Glutamatergic neuron (in vitro differentiated cells): ENCODE results near the gene TEX19. TPM values are rescaled to one million over a fixed set of nuclear protein-coding genes. Genes with fewer than 3 reads are reported as not detected.

Source experiments
- DNase-seq: peaks from one replicate; pipeline ENCODE4 v3.0.0; 2022
- H3K27ac Mint-ChIP-seq: one replicate; pipeline ENCODE4 v1.8.0; 2020; ENCODE audit warnings: mild to moderate bottlenecking, mixed read lengths, inconsistent platforms; ENCODE audit not compliant: unreplicated experiment
- H3K27me3 Mint-ChIP-seq: one replicate; pipeline ENCODE4 v1.8.0; 2020; ENCODE audit warnings: mild to moderate bottlenecking, moderate library complexity, mixed read lengths, inconsistent platforms; ENCODE audit not compliant: unreplicated experiment
- H3K36me3 Mint-ChIP-seq: one replicate; pipeline ENCODE4 v1.8.0; 2020; ENCODE audit warnings: mild to moderate bottlenecking, mixed read lengths, inconsistent platforms; ENCODE audit not compliant: unreplicated experiment
- H3K4me1 Mint-ChIP-seq: one replicate; pipeline ENCODE4 v1.8.0; 2020; ENCODE audit warnings: mild to moderate bottlenecking, low read depth, mixed read lengths, inconsistent platforms; ENCODE audit not compliant: unreplicated experiment
- H3K4me3 Mint-ChIP-seq: one replicate; pipeline ENCODE4 v1.8.0; 2020; ENCODE audit warnings: mild to moderate bottlenecking, mixed read lengths, inconsistent platforms; ENCODE audit not compliant: unreplicated experiment
- H3K9me3 Mint-ChIP-seq: one replicate; pipeline ENCODE4 v1.8.0; 2020; ENCODE audit warnings: mild to moderate bottlenecking, moderate library complexity, mixed read lengths, inconsistent platforms; ENCODE audit not compliant: unreplicated experiment
- total RNA-seq: library from RNA; stranded (reverse); fragmentation: NEBNext Ultra II Directional; extraction: Animal tissue kit (Norgen Biotek cat#: 25700); gene quantifications from one replicate; pipeline ENCODE4 v1.2.1, GENCODE V29; 2021; ENCODE audit not compliant: unreplicated experiment
- TF ChIP-seq, protein P1 (sequence below): fragments of 200-600 bp; sonication (generic); IDR thresholded peaks from one replicate; pipeline ENCODE4 v1.5.0; 2021; ENCODE audit not compliant: partially characterized antibody, unreplicated experiment

Gene TEX19
- total RNA-seq, 1 donor from 2014 or later: not detected

DNA sequence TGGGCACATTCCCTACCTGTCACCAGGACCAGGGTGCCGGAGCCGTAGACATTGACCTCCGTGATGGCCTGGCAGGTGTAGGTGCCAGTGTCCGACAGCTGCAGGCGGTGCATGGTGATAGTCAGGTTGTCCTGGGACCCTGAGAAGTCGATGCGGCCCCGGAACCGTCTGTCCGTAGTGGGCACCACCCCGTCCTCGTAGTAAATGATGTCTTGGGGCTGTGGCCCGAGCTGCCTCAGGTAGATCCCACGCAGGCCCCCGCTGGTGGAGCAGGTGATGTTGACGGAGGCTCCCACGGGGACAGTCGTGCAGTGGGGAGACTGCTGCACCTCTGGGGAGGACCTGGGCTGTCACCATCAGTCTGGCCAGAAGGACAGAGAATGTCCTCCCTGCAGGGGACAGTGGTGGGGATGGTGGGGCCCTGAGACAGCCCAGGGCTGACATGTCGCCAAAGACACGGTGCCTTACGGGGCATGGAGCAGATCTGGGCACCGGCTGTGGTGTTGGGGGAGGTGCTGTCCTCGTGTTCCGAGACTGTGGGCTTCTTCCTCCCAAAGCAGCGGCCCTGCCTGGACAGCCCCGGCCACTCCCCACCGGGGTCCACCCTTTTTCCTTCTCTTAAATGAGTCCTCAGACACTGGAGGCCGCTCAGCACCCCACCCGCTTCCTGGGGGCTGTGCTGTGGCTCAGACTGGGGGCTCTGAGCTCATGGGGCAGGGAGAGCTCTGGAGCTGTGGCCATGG, 42.2 kb upstream of the TEX19 start:
- Mint-ChIP-seq H3K27me3 (peaks cover 8% of the 10 kb centered on the region), H3K4me3 (no peak overlapping the region), H3K36me3 (no peaks in the 10 kb centered on the region)

DNA sequence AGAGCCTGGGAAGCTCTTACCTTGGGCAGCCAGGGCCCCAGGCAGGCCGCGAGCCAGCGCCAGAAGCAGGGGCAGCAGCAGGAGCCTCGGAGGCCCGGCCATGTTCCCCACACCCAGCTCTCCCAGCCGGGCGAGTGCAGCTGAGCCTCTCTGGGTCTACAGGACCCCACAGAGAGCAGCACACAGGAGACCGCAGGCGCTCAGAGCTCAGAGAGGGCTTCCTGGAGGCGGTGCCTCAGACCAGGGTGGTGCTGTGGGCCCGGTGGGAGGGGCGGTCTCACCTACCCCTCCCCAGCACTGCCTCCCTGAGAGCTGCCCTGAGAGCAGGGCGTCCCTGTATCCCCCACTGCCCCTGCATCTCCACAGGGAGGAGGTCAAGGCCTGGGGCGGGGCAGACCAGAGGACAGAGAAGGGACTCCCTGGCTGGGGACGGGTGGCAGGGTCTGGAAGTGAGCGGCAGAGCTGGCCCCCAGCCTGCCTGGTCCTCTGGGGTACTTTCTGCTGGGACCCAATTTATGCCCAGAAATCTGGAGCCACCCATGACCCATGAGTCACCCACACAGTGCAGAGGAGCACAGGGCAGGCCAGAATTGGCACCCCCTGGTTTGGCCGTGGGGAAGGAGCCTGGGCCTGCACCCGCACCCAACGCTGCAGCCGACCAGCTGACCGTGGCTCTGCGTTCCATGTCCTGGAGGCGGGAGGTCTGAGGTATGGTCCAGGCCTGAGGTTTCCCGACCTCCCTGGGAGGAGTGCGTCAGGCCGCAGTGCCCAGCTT, 41.5 kb upstream of the TEX19 start, which contains the start of gene CD7:
Gene CD7 (minus strand): TSS at position 215 of the 775 bp plus-strand sequence. CDS start 113 bp downstream, at position 102.
- DNase-seq: peak; percentile 31
- peaks cover 2% of the 10 kb centered on the region for H3K9me3 Mint-ChIP-seq

More for the DNA sequence above, 42.2 kb upstream of the TEX19 start:
- TF ChIP-seq, protein P1, sequence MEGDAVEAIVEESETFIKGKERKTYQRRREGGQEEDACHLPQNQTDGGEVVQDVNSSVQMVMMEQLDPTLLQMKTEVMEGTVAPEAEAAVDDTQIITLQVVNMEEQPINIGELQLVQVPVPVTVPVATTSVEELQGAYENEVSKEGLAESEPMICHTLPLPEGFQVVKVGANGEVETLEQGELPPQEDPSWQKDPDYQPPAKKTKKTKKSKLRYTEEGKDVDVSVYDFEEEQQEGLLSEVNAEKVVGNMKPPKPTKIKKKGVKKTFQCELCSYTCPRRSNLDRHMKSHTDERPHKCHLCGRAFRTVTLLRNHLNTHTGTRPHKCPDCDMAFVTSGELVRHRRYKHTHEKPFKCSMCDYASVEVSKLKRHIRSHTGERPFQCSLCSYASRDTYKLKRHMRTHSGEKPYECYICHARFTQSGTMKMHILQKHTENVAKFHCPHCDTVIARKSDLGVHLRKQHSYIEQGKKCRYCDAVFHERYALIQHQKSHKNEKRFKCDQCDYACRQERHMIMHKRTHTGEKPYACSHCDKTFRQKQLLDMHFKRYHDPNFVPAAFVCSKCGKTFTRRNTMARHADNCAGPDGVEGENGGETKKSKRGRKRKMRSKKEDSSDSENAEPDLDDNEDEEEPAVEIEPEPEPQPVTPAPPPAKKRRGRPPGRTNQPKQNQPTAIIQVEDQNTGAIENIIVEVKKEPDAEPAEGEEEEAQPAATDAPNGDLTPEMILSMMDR: no peak
- Mint-ChIP-seq H3K9me3 (peaks cover 2% of the 10 kb centered on the region), H3K4me1 (peaks cover 3% of the 10 kb centered on the region), H3K27ac (no peak overlapping the region)
- no peak for DNase-seq

DNA sequence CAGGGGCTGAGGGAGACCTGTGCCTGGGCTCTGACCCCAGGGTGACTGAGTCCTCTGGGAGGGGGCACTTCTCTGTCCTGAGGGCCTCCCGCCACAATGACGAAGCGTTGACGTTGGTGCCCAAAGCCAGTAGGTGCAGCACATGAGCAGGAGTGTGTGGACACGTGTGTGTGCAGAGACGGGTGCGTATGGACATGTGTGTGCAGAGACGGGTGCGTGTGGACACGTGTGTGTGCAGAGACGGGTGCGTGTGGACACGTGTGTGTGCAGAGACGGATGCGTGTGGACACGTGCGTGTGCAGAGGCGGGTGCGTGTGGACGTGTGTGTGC, 40.9 kb upstream of the TEX19 start:
- H3K4me3 Mint-ChIP-seq: no peak overlapping the region
- H3K27ac Mint-ChIP-seq: no peak overlapping the region
- H3K27me3 Mint-ChIP-seq: peaks cover 8% of the 10 kb centered on the region
- TF ChIP-seq, protein P1: no peak
- H3K4me1 Mint-ChIP-seq: peaks cover 3% of the 10 kb centered on the region
- H3K9me3 Mint-ChIP-seq: peaks cover 2% of the 10 kb centered on the region
- no peaks in the 10 kb centered on the region for H3K36me3 Mint-ChIP-seq
- no peak for DNase-seq

More for the DNA sequence above, 41.5 kb upstream of the TEX19 start, which contains the start of gene CD7:
- Mint-ChIP-seq H3K27ac (no peak within 1 kb of the TSS), H3K4me1 (peaks cover 3% of the 10 kb centered on the region), H3K4me3 (no peak within 1 kb of the TSS), H3K27me3 (peaks cover 8% of the 10 kb centered on the region), H3K36me3 (no peaks in the 10 kb centered on the region)
- TF ChIP-seq, protein P1: no peak

DNA sequence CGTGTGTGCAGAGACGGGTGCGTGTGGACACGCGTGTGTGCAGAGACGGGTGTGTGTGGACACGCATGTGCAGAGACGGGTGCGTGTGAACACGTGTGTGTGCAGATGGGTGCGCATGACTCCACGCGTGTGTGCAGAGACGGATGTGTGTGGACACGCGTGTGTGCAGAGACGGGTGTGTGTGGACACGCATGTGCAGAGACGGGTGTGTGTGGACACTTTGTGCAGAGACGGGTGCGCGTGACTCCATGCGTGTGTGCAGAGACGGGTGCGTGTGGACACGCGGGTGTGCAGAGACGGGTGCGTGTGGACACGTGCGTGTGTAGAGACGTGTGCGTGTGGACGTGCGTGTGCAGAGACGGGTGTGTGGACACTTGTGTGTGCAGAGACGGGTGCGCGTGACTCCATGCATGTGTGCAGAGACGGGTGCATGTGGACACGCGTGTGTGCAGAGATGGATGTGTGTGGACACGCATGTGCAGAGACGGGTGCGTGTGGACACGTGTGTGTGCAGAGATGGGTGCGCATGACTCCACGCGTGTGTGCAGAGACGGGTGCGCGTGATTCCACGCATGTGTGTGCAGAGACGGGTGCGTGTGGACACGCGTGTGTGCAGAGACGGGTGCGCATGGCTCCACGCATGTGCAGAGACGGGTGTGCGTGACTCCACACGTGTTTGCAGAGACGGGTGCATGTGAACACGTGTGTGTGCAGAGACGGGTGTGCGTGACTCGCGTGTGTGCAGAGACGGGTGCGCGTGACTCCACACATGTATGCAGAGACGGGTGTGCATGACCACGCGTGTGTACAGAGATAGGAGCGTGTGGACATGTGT, 40.1 kb upstream of the TEX19 start:
- Mint-ChIP-seq H3K36me3 (no peaks in the 10 kb centered on the region), H3K4me1 (peaks cover 3% of the 10 kb centered on the region), H3K27ac (no peak overlapping the region), H3K4me3 (no peak overlapping the region), H3K27me3 (peaks cover 6% of the 10 kb centered on the region), H3K9me3 (peaks cover 2% of the 10 kb centered on the region)
- TF ChIP-seq, protein P1: no peak
- DNase-seq: no peak
